SK-N-SH (cell line): ENCODE results near the gene PSME2. TPM values are rescaled to one million over a fixed set of nuclear protein-coding genes. Genes with fewer than 3 reads are reported as not detected.

Experiments used
- CTCF ChIA-PET: fragments of 300-600, 350-600 bp; formaldehyde crosslinking; extraction: SDS; loops from one replicate; lab custom pipeline; 2021; lab: Yijun Ruan, JAX
- POLR2A ChIA-PET: fragments of 350-600 bp; sonication (Branson Sonifier 250); formaldehyde crosslinking; extraction: SDS; loops from one replicate; lab custom pipeline; 2020; ENCODE audit warnings: antibody characterized with exemption, inconsistent platforms; lab: Yijun Ruan, JAX
- DNase-seq: peaks from one replicate; pipeline ENCODE4 v3.0.0; 2012
- H2AFZ ChIP-seq: fragments of 200-600 bp; sonication (generic); 2 replicates; pipeline ENCODE4 v1.8.1; 2016; ENCODE audit warnings: antibody characterized with exemption, mild to moderate bottlenecking, low read depth
- H3F3A ChIP-seq: fragments of 200-600 bp; sonication (generic); replicated peaks from 2 replicates; pipeline ENCODE3; 2016; ENCODE audit warnings: antibody characterized with exemption, mild to moderate bottlenecking; ENCODE audit not compliant: insufficient read depth
- H3K27ac ChIP-seq, 2 experiments: fragments of 200-500 bp in 1 of 2; fragments of 200-600 bp in 1 of 2; sonication (Bioruptor generic) in 1 of 2; sonication (generic), shearing (Covaris generic) in 1 of 2; 2 replicates each; pipeline versions ENCODE4 v1.5.1 to v1.6.1; 2014 to 2016; ENCODE audit warnings: low read depth in 2 of 2, inconsistent platforms in 1 of 2, low read length in 1 of 2, mild to moderate bottlenecking in 1 of 2, mixed read lengths in 1 of 2
- H3K27me3 ChIP-seq: fragments of 200-600 bp; sonication (generic), shearing (Covaris generic); 2 replicates; pipeline ENCODE4 v1.6.1; 2016; ENCODE audit warnings: mixed run types; ENCODE audit not compliant: insufficient read depth
- H3K36me3 ChIP-seq, 2 experiments: fragments of 200-500 bp in 1 of 2; fragments of 200-600 bp in 1 of 2; sonication (Bioruptor generic) in 1 of 2; sonication (generic) in 1 of 2; replicated peaks in 1 of 2; 2 replicates each; pipeline versions ENCODE3 to v1.5.1; 2014 to 2016; ENCODE audit warnings: low read length in 1 of 2, mild to moderate bottlenecking in 1 of 2; ENCODE audit not compliant: insufficient read depth in 2 of 2, control insufficient read depth in 1 of 2
- H3K4me1 ChIP-seq, 2 experiments: fragments of 200-500 bp in 1 of 2; fragments of 200-600 bp in 1 of 2; sonication (Bioruptor generic) in 1 of 2; sonication (generic), shearing (Covaris generic) in 1 of 2; 2 replicates each; pipeline versions ENCODE4 v1.5.1 to v1.6.1; 2014 to 2016; ENCODE audit warnings: low read depth in 1 of 2, low read length in 1 of 2, mixed run types in 1 of 2; ENCODE audit not compliant: insufficient read depth in 2 of 2, control insufficient read depth in 1 of 2
- H3K4me2 ChIP-seq: fragments of 200-600 bp; sonication (generic), shearing (Covaris generic); 2 replicates; pipeline ENCODE4 v1.6.1; 2017; ENCODE audit warnings: mixed run types
- H3K4me3 ChIP-seq, 2 experiments: fragments of 200-500 bp in 1 of 2; fragments of 200-600 bp in 1 of 2; sonication (Bioruptor generic) in 1 of 2; sonication (generic), shearing (Covaris generic) in 1 of 2; 2 replicates each; pipeline versions ENCODE4 v1.5.1 to v1.8.1; 2014 to 2016; ENCODE audit warnings: low read depth in 2 of 2, inconsistent platforms in 1 of 2, low read length in 1 of 2, mild to moderate bottlenecking in 1 of 2, mixed read lengths in 1 of 2, moderate library complexity in 1 of 2
- H3K79me2 ChIP-seq: fragments of 200-600 bp; sonication (generic); 2 replicates; pipeline ENCODE4 v1.8.1; 2017; ENCODE audit warnings: mild to moderate bottlenecking; ENCODE audit not compliant: insufficient read depth
- H3K9ac ChIP-seq: fragments of 200-600 bp; sonication (generic); 2 replicates; pipeline ENCODE4 v1.6.1; 2017; ENCODE audit warnings: mixed run types
- H3K9me2 ChIP-seq: fragments of 200-600 bp; sonication (generic); 2 replicates; pipeline ENCODE4 v1.6.1; 2017; ENCODE audit warnings: mixed run types
- H3K9me3 ChIP-seq: fragments of 200-600 bp; sonication (generic); 2 replicates; pipeline ENCODE4 v1.6.1; 2017; ENCODE audit warnings: mixed run types, mild to moderate bottlenecking, moderate library complexity
- H4K20me1 ChIP-seq: fragments of 200-600 bp; sonication (generic); 2 replicates; pipeline ENCODE4 v1.6.1; 2017; ENCODE audit warnings: mild to moderate bottlenecking, mixed run types; ENCODE audit not compliant: insufficient read depth
- EP300 ChIP-seq, 2 experiments: IDR thresholded peaks; 2 replicates each; pipeline versions ENCODE4 v1.4.0 to v1.6.1; 2012; ENCODE audit warnings: borderline replicate concordance in 1 of 2, low read depth in 1 of 2, low read length in 1 of 2
- EZH2phosphoT487 ChIP-seq: fragments of 200-600 bp; sonication (generic); IDR thresholded peaks from 2 replicates; pipeline ENCODE4 v1.6.1; 2017; ENCODE audit warnings: low read depth, mixed run types, mild to moderate bottlenecking, antibody characterized with exemption, moderate library complexity, borderline replicate concordance
- JUND ChIP-seq: IDR thresholded peaks from 2 replicates; pipeline ENCODE4 v1.4.0; 2012
- MXI1 ChIP-seq: IDR thresholded peaks from 2 replicates; pipeline ENCODE4 v1.6.1; 2012; ENCODE audit warnings: mild to moderate bottlenecking, low read depth, low read length, improper control_type of control experiment
- NFIC ChIP-seq: IDR thresholded peaks from 2 replicates; pipeline ENCODE4 v1.4.0; 2012; ENCODE audit warnings: borderline replicate concordance
- NRF1 ChIP-seq: IDR thresholded peaks from 2 replicates; pipeline ENCODE4 v1.6.1; 2012; ENCODE audit warnings: low read depth, mild to moderate bottlenecking, low read length
- POLR2AphosphoS5 ChIP-seq: IDR thresholded peaks from 2 replicates; pipeline ENCODE4 v1.6.1; 2012; ENCODE audit warnings: low read depth, low read length
- RAD21 ChIP-seq: IDR thresholded peaks from 2 replicates; pipeline ENCODE4 v1.6.1; 2012; ENCODE audit warnings: mild to moderate bottlenecking, low read length
- RFX5 ChIP-seq: IDR thresholded peaks from 2 replicates; pipeline ENCODE4 v1.6.1; 2012; ENCODE audit warnings: mild to moderate bottlenecking, improper control_type of control experiment, low read length
- SMC3 ChIP-seq: IDR thresholded peaks from 2 replicates; pipeline ENCODE4 v1.6.1; 2012; ENCODE audit warnings: low read depth, low read length, improper control_type of control experiment
- TAF1 ChIP-seq: IDR thresholded peaks from 2 replicates; pipeline ENCODE4 v1.6.1; 2012; ENCODE audit warnings: low read depth, mild to moderate bottlenecking, low read length, moderate library complexity, borderline replicate concordance
- TEAD4 ChIP-seq: IDR thresholded peaks from 2 replicates; pipeline ENCODE4 v1.4.0; 2012; ENCODE audit warnings: mild to moderate bottlenecking, borderline replicate concordance; ENCODE audit not compliant: insufficient read depth
- YY1 ChIP-seq: IDR thresholded peaks from 2 replicates; pipeline ENCODE4 v1.4.0; 2012; ENCODE audit warnings: low read depth, mild to moderate bottlenecking
- WGBS: methylation state at CpG from one replicate; pipeline ENCODE4 v1.1.6; 2017; ENCODE audit warnings: low lambda C conversion rate; 5-methylcytosine and 5-hydroxymethylcytosine counted together
- polyA plus RNA-seq, 3 experiments: library from polyadenylated mRNA; depleted of rRNA; stranded (reverse); fragments of >200 nt; gene quantifications; 2 replicates each; pipeline ENCODE4 v1.2.3, GENCODE V29; 2012
- TF ChIP-seq, protein P1 (sequence below): fragments of 200-600 bp; sonication (generic); IDR thresholded peaks from 2 replicates; pipeline ENCODE4 v1.6.1; 2017; ENCODE audit warnings: antibody characterized with exemption, mild to moderate bottlenecking, moderate library complexity
- TF ChIP-seq, protein P2 (sequence below): IDR thresholded peaks from 2 replicates; pipeline ENCODE4 v1.4.0; 2012; ENCODE audit warnings: low read depth, borderline replicate concordance
- TF ChIP-seq, protein P3 (sequence below): IDR thresholded peaks from 2 replicates; pipeline ENCODE4 v1.4.0; 2012; ENCODE audit warnings: low read depth, borderline replicate concordance
- TF ChIP-seq, protein P4 (sequence below): IDR thresholded peaks from 2 replicates; pipeline ENCODE4 v1.6.1; 2012; ENCODE audit warnings: mild to moderate bottlenecking, low read depth, low read length, moderate library complexity
- TF ChIP-seq, protein P5 (sequence below): fragments of 150-350 bp; IDR thresholded peaks from 2 replicates; pipeline ENCODE4 v1.6.1; 2016; ENCODE audit warnings: mild to moderate bottlenecking, low read depth, low read length
- TF ChIP-seq, protein P6 (sequence below): IDR thresholded peaks from 2 replicates; pipeline ENCODE4; 2012
- TF ChIP-seq, protein P7 (sequence below): IDR thresholded peaks from 2 replicates; pipeline ENCODE4 v1.4.0; 2012; ENCODE audit warnings: low read depth

Gene PSME2
- polyA plus RNA-seq, 1 of the 3 experiments (the other 2 are of a cell fraction) = 147 TPM

DNA sequence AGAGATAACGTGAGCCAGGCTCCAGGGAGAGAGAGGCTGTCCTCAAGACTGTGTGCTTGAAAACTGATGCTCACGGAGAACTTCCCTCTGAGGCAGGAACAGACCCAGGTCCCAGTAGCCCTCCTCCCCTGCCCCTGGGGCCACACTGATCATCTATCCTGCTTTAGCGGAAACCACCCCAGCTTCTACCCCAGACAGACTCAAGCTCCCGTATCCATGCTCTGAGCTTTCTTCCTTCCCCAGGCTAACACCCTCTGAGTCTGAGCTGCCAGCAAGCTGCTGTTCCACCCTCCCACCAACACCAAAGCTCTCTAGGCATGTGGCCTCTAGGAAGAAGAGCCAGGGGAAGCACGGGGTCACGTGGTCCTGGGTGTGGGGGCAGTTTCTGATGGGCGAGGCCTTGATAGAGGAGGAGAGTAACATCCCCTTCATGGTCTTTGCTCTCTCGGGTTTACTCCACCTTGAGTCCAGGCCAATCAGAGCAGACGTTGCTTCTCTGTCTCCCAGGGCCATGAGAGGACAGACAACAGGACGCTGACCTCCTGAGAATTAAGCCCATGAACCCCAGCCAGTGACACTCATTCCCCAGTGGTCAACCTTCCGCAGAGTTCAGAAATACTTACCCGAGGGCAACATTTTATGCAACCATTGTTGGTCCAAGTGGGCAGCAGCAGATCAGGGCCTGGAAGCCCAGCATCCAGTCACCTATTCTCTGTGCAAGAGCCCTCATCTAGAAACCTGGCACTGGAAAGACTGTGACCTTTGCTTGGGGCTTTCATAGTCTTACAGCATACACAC is 50.9 kb downstream of the PSME2 start:
- Histone ChIP-seq H3K27ac (peak overlapping the region; percentile 73 to 93; a peak in 3 of 4 replicates), H3K9ac (peak overlapping the region; percentile 92), H3K9me3 (no peaks in the 10 kb centered on the region), H4K20me1 (no peaks in the 10 kb centered on the region), H2AFZ (no peak overlapping the region; the same call in 1 of the 2 replicates), H3K4me2 (peak overlapping the region; percentile 100), H3K79me2 (peaks cover 16% of the 10 kb centered on the region), H3F3A (peaks cover 3% of the 10 kb centered on the region), H3K9me2 (no peaks in the 10 kb centered on the region), H3K4me3 (peak overlapping the region; percentile 80 to 92), H3K27me3 (no peaks in the 10 kb centered on the region), H3K36me3 (peaks cover 3 to 6% of the 10 kb centered on the region in 2 experiments), H3K4me1 (peaks cover 12 to 16% of the 10 kb centered on the region in 2 experiments; a peak in 2 of 4 replicates)
- POLR2A ChIA-PET = interaction anchor here (0.7 to 6.2 kb wide), 10 partner anchors 11 to 65 kb away, joined by 3 to 46 read pairs (median 12); partner anchors contain the start of genes CARMIL3, DCAF11, IRF9 and NRL
- CTCF ChIA-PET = interaction anchor here (0.6 to 25.4 kb wide), 6 partner anchors 11 to 506 kb away, joined by 3 to 1159 read pairs (median 4); partner anchors contain the start of genes CARMIL3, CPNE6 and PSME2
- peak; percentile 78 for DNase-seq
- 34% methylated on average over 7 of the region's 12 CpGs for WGBS
- TF ChIP-seq, protein P1, sequence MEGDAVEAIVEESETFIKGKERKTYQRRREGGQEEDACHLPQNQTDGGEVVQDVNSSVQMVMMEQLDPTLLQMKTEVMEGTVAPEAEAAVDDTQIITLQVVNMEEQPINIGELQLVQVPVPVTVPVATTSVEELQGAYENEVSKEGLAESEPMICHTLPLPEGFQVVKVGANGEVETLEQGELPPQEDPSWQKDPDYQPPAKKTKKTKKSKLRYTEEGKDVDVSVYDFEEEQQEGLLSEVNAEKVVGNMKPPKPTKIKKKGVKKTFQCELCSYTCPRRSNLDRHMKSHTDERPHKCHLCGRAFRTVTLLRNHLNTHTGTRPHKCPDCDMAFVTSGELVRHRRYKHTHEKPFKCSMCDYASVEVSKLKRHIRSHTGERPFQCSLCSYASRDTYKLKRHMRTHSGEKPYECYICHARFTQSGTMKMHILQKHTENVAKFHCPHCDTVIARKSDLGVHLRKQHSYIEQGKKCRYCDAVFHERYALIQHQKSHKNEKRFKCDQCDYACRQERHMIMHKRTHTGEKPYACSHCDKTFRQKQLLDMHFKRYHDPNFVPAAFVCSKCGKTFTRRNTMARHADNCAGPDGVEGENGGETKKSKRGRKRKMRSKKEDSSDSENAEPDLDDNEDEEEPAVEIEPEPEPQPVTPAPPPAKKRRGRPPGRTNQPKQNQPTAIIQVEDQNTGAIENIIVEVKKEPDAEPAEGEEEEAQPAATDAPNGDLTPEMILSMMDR = no peak
- TF ChIP-seq YY1 (no peak), SMC3 (no peak), RAD21 (no peak), MXI1 (peak; percentile 65; the same call in 1 of the 2 replicates), JUND (no peak), POLR2AphosphoS5 (peak; percentile 36; the same call in 1 of the 2 replicates), TAF1 (peak; percentile 35; the same call in 1 of the 2 replicates), EP300 (IDR thresholded peaks at IDR 0.05; ENCODE audit: borderline replicate concordance in 1 of 2, low read depth in 1 of 2, low read length in 1 of 2) (no peak), NRF1 (no peak), RFX5 (no peak), NFIC (no peak), EZH2phosphoT487 (no peak), TEAD4 (no peak)
- TF ChIP-seq, protein P2, sequence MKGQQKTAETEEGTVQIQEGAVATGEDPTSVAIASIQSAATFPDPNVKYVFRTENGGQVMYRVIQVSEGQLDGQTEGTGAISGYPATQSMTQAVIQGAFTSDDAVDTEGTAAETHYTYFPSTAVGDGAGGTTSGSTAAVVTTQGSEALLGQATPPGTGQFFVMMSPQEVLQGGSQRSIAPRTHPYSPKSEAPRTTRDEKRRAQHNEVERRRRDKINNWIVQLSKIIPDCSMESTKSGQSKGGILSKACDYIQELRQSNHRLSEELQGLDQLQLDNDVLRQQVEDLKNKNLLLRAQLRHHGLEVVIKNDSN = peak; percentile 85; the same call in 1 of the 2 replicates
- TF ChIP-seq, protein P3, sequence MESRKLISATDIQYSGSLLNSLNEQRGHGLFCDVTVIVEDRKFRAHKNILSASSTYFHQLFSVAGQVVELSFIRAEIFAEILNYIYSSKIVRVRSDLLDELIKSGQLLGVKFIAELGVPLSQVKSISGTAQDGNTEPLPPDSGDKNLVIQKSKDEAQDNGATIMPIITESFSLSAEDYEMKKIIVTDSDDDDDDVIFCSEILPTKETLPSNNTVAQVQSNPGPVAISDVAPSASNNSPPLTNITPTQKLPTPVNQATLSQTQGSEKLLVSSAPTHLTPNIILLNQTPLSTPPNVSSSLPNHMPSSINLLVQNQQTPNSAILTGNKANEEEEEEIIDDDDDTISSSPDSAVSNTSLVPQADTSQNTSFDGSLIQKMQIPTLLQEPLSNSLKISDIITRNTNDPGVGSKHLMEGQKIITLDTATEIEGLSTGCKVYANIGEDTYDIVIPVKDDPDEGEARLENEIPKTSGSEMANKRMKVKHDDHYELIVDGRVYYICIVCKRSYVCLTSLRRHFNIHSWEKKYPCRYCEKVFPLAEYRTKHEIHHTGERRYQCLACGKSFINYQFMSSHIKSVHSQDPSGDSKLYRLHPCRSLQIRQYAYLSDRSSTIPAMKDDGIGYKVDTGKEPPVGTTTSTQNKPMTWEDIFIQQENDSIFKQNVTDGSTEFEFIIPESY = no peak
- TF ChIP-seq, protein P4, sequence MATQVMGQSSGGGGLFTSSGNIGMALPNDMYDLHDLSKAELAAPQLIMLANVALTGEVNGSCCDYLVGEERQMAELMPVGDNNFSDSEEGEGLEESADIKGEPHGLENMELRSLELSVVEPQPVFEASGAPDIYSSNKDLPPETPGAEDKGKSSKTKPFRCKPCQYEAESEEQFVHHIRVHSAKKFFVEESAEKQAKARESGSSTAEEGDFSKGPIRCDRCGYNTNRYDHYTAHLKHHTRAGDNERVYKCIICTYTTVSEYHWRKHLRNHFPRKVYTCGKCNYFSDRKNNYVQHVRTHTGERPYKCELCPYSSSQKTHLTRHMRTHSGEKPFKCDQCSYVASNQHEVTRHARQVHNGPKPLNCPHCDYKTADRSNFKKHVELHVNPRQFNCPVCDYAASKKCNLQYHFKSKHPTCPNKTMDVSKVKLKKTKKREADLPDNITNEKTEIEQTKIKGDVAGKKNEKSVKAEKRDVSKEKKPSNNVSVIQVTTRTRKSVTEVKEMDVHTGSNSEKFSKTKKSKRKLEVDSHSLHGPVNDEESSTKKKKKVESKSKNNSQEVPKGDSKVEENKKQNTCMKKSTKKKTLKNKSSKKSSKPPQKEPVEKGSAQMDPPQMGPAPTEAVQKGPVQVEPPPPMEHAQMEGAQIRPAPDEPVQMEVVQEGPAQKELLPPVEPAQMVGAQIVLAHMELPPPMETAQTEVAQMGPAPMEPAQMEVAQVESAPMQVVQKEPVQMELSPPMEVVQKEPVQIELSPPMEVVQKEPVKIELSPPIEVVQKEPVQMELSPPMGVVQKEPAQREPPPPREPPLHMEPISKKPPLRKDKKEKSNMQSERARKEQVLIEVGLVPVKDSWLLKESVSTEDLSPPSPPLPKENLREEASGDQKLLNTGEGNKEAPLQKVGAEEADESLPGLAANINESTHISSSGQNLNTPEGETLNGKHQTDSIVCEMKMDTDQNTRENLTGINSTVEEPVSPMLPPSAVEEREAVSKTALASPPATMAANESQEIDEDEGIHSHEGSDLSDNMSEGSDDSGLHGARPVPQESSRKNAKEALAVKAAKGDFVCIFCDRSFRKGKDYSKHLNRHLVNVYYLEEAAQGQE = no peak
- TF ChIP-seq, protein P5, sequence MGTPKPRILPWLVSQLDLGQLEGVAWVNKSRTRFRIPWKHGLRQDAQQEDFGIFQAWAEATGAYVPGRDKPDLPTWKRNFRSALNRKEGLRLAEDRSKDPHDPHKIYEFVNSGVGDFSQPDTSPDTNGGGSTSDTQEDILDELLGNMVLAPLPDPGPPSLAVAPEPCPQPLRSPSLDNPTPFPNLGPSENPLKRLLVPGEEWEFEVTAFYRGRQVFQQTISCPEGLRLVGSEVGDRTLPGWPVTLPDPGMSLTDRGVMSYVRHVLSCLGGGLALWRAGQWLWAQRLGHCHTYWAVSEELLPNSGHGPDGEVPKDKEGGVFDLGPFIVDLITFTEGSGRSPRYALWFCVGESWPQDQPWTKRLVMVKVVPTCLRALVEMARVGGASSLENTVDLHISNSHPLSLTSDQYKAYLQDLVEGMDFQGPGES = no peak
- TF ChIP-seq, protein P6, sequence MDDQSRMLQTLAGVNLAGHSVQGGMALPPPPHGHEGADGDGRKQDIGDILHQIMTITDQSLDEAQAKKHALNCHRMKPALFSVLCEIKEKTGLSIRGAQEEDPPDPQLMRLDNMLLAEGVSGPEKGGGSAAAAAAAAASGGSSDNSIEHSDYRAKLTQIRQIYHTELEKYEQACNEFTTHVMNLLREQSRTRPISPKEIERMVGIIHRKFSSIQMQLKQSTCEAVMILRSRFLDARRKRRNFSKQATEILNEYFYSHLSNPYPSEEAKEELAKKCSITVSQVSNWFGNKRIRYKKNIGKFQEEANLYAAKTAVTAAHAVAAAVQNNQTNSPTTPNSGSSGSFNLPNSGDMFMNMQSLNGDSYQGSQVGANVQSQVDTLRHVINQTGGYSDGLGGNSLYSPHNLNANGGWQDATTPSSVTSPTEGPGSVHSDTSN = no peak
- TF ChIP-seq, protein P7, sequence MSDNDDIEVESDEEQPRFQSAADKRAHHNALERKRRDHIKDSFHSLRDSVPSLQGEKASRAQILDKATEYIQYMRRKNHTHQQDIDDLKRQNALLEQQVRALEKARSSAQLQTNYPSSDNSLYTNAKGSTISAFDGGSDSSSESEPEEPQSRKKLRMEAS = peak; percentile 66; the same call in 1 of the 2 replicates
